Measurements from ENCODE around the gene MMP21.

- no peak for TF ChIP-seq POLR2A (IDR thresholded peaks at IDR 0.05)
- no peak for TF ChIP-seq CTCF (IDR thresholded peaks at IDR 0.05)
These were observed 48.1 kb upstream of the MMP21 start for GRCh38 chr10:125823663-125824251.
